Right atrium auricular region (tissue), 2 donors: Measurements from ENCODE around the gene KRTAP6-1. TPM values are rescaled to one million over a fixed set of nuclear protein-coding genes. Genes with fewer than 3 reads are reported as not detected.

ENCODE experiments used
- DNase-seq: peaks from one replicate; pipeline ENCODE4 v3.0.0-alpha.2; 2019; ENCODE audit warnings: low spot score
- H3K27ac ChIP-seq, 2 donors: fragments of 200-600 bp; sonication (generic); 1 replicate in 1 of 2; 2 replicates in 1 of 2; pipeline ENCODE4 v1.5.1; 2016 to 2019
- H3K27me3 ChIP-seq, 2 donors: fragments of 200-600 bp; sonication (generic); one replicate each; pipeline versions ENCODE4 v1.5.1 to v1.6.0; 2017 to 2019
- H3K36me3 ChIP-seq: fragments of 200-600 bp; sonication (generic); one replicate; pipeline ENCODE4 v1.5.1; 2016
- H3K4me1 ChIP-seq, 2 donors: fragments of 200-600 bp; sonication (generic); one replicate each; pipeline versions ENCODE4 v1.5.1 to v1.6.0; 2017 to 2019
- H3K4me3 ChIP-seq, 2 donors: fragments of 200-600 bp; sonication (generic); 1 replicate in 1 of 2; 2 replicates in 1 of 2; pipeline ENCODE4 v1.5.1; 2017 to 2019; ENCODE audit warnings: mild to moderate bottlenecking in 1 of 2, moderate library complexity in 1 of 2
- H3K9me3 ChIP-seq, 2 donors: fragments of 200-600 bp; sonication (generic); one replicate each; pipeline ENCODE4 v1.5.1; 2019
- CTCF ChIP-seq, 2 donors: fragments of 200-600 bp; sonication (generic); IDR thresholded peaks; one replicate each; pipeline ENCODE4 v1.5.1; 2019; ENCODE audit warnings: antibody characterized with exemption in 2 of 2
- total RNA-seq, 2 donors: library from RNA; depleted of rRNA; stranded (reverse); fragments of >200 nt; gene quantifications; one replicate each; pipeline ENCODE4 v1.1.0, GENCODE V29; 2016

The KRTAP6-1 gene
- total RNA-seq, 2 donors from 2014 or later: not detected

GRCh38 chr21:30629200-30629599, 15.5 kb upstream of the KRTAP6-1 start:
- Histone ChIP-seq H3K36me3 (no peaks in the 10 kb centered on the region), H3K4me3 (no peak overlapping the region), H3K4me1 (no peaks in the 10 kb centered on the region), H3K27ac (no peak overlapping the region), H3K27me3 (no peaks in the 10 kb centered on the region), H3K9me3 (no peaks in the 10 kb centered on the region)
- no peak for TF ChIP-seq CTCF (IDR thresholded peaks at IDR 0.05)
- DNase-seq: no peak

- Histone ChIP-seq H3K4me1 (no peaks in the 10 kb centered on the region), H3K27me3 (no peaks in the 10 kb centered on the region), H3K4me3 (no peak overlapping the region), H3K27ac (no peak overlapping the region), H3K9me3 (no peaks in the 10 kb centered on the region), H3K36me3 (no peaks in the 10 kb centered on the region)
- TF ChIP-seq CTCF (IDR thresholded peaks at IDR 0.05): no peak
- DNase-seq: no peak
These were observed 14.4 kb upstream of the KRTAP6-1 start for GRCh38 chr21:30628109-30628508.

GRCh38 chr21:30625449-30626165, 11.9 kb upstream of the KRTAP6-1 start:
- no peak for DNase-seq
- TF ChIP-seq CTCF (IDR thresholded peaks at IDR 0.05): no peak

GRCh38 chr21:30623362-30623761, 9.6 kb upstream of the KRTAP6-1 start:
- Histone ChIP-seq H3K4me3 (no peak overlapping the region), H3K4me1 (no peaks in the 10 kb centered on the region), H3K9me3 (no peaks in the 10 kb centered on the region), H3K27ac (no peak overlapping the region), H3K36me3 (no peaks in the 10 kb centered on the region), H3K27me3 (no peaks in the 10 kb centered on the region)
- TF ChIP-seq CTCF (IDR thresholded peaks at IDR 0.05): no peak
- DNase-seq: no peak

More at GRCh38 chr21:30625449-30626165, 11.9 kb upstream of the KRTAP6-1 start:
- no peak overlapping the region for H3K27ac ChIP-seq
- H3K36me3 ChIP-seq: no peaks in the 10 kb centered on the region
- no peaks in the 10 kb centered on the region for H3K9me3 ChIP-seq
- no peaks in the 10 kb centered on the region for H3K27me3 ChIP-seq
- no peaks in the 10 kb centered on the region for H3K4me1 ChIP-seq
- no peak overlapping the region for H3K4me3 ChIP-seq

GRCh38 chr21:30620522-30620921, 6.8 kb upstream of the KRTAP6-1 start, which contains the start of gene KRTAP20-4:
TSS of gene KRTAP20-4 (plus strand) at chr21:30620627.
- no peak for DNase-seq
- Histone ChIP-seq H3K4me3 (no peak within 1 kb of the TSS), H3K27ac (no peak within 1 kb of the TSS), H3K4me1 (no peaks in the 10 kb centered on the region), H3K27me3 (no peaks in the 10 kb centered on the region), H3K9me3 (no peaks in the 10 kb centered on the region), H3K36me3 (no peaks in the 10 kb centered on the region)
- no peak for TF ChIP-seq CTCF (IDR thresholded peaks at IDR 0.05)

GRCh38 chr21:30620080-30620479, 6.3 kb upstream of the KRTAP6-1 start:
- H3K4me1 ChIP-seq: no peaks in the 10 kb centered on the region
- H3K36me3 ChIP-seq: no peaks in the 10 kb centered on the region
- no peaks in the 10 kb centered on the region for H3K27me3 ChIP-seq
- H3K27ac ChIP-seq: no peak overlapping the region
- no peak for TF ChIP-seq CTCF (IDR thresholded peaks at IDR 0.05)
- DNase-seq: no peak
- H3K4me3 ChIP-seq: no peak overlapping the region
- no peaks in the 10 kb centered on the region for H3K9me3 ChIP-seq
